ENCODE measurements around the gene CEP290. TPM values are rescaled to one million over a fixed set of nuclear protein-coding genes. Genes with fewer than 3 reads are reported as not detected.

The CEP290 gene
- total RNA-seq: 14.4 and 17.0 TPM in 2 replicates
- polyA plus RNA-seq: 12.1 and 12.2 TPM in 2 replicates

GRCh38 chr12:88141774-88142609 is at the start of gene CEP290, which contains the start of gene TMTC3:
CEP290 (minus strand) TSS chr12:88142088; CDS start chr12:88141307, 781 bp downstream.
TMTC3 (plus strand) TSS chr12:88142307; CDS start chr12:88148316, 6,009 bp downstream.
- peak within 1 kb of the TSS; percentile 92 for H2AFZ ChIP-seq
- WGBS (ENCODE audit: low lambda C conversion rate, missing lambda C conversion rate): under 1% methylated on average over 49 of the region's 49 CpGs
- H3K79me2 ChIP-seq: peaks cover 44% of the 10 kb centered on the region
- no peak for TF ChIP-seq EZH2 (IDR thresholded peaks at IDR 0.05; ENCODE audit: borderline replicate concordance)
- TF ChIP-seq EZH2phosphoT487 (IDR thresholded peaks at IDR 0.05; ENCODE audit: low read depth, severe bottlenecking, unreplicated experiment): no peak
- TF ChIP-seq CTCF (IDR thresholded peaks at IDR 0.05; ENCODE audit: poor library complexity): no peak
- H3K4me1 ChIP-seq (ENCODE audit: insufficient read depth): peaks cover 6% of the 10 kb centered on the region
- no peaks in the 10 kb centered on the region for H3K36me3 ChIP-seq (replicated peaks; ENCODE audit: insufficient read depth, low read depth)
- no peaks in the 10 kb centered on the region for H4K20me1 ChIP-seq (ENCODE audit: insufficient read depth, poor library complexity, severe bottlenecking)
- peak; percentile 98 for DNase-seq (ENCODE audit: low spot score)
- H3K4me3 ChIP-seq: peak within 1 kb of the TSS; percentile 60
- H3K9me2 ChIP-seq (replicated peaks; ENCODE audit: insufficient read depth): no peaks in the 10 kb centered on the region
- H3K27ac ChIP-seq: peak within 1 kb of the TSS; percentile 83
- peak within 1 kb of the TSS; percentile 85 for H3K4me2 ChIP-seq
- H3K27me3 ChIP-seq: no peaks in the 10 kb centered on the region
- no peaks in the 10 kb centered on the region for H3K9me3 ChIP-seq (ENCODE audit: low read depth)

- H3K36me3 ChIP-seq (replicated peaks; ENCODE audit: insufficient read depth, low read depth): no peaks in the 10 kb centered on the region
- no peak overlapping the region for H3K4me2 ChIP-seq
- H3K4me3 ChIP-seq: no peak overlapping the region
- H2AFZ ChIP-seq: no peak overlapping the region
- H3K27me3 ChIP-seq: no peaks in the 10 kb centered on the region
- H3K9me2 ChIP-seq (replicated peaks; ENCODE audit: insufficient read depth): no peaks in the 10 kb centered on the region
- no peaks in the 10 kb centered on the region for H3K79me2 ChIP-seq
- no peaks in the 10 kb centered on the region for H3K4me1 ChIP-seq (ENCODE audit: insufficient read depth)
- no peak overlapping the region for H3K27ac ChIP-seq
- H3K9me3 ChIP-seq (ENCODE audit: low read depth): no peaks in the 10 kb centered on the region
- H4K20me1 ChIP-seq (ENCODE audit: insufficient read depth, poor library complexity, severe bottlenecking): no peaks in the 10 kb centered on the region
- 71% methylated on average over 1 of the region's 1 CpG for WGBS (ENCODE audit: low lambda C conversion rate, missing lambda C conversion rate)
- DNase-seq (ENCODE audit: low spot score): no peak
- TF ChIP-seq CTCF (IDR thresholded peaks at IDR 0.05; ENCODE audit: poor library complexity) (no peak), EZH2phosphoT487 (IDR thresholded peaks at IDR 0.05; ENCODE audit: low read depth, severe bottlenecking, unreplicated experiment) (no peak), EZH2 (IDR thresholded peaks at IDR 0.05; ENCODE audit: borderline replicate concordance) (no peak)
These were observed 46.3 kb upstream of the CEP290 start for GRCh38 chr12:88188180-88188579.

- H3K79me2 ChIP-seq: no peaks in the 10 kb centered on the region
- no peak overlapping the region for H3K4me2 ChIP-seq
- no peaks in the 10 kb centered on the region for H3K9me3 ChIP-seq (ENCODE audit: low read depth)
- no peaks in the 10 kb centered on the region for H3K4me1 ChIP-seq (ENCODE audit: insufficient read depth)
- DNase-seq (ENCODE audit: low spot score): no peak
- H3K27ac ChIP-seq: no peak overlapping the region
- H4K20me1 ChIP-seq (ENCODE audit: insufficient read depth, poor library complexity, severe bottlenecking): no peaks in the 10 kb centered on the region
- 91% methylated on average over 2 of the region's 2 CpGs for WGBS (ENCODE audit: low lambda C conversion rate, missing lambda C conversion rate)
- no peaks in the 10 kb centered on the region for H3K27me3 ChIP-seq
- H3K36me3 ChIP-seq (replicated peaks; ENCODE audit: insufficient read depth, low read depth): no peaks in the 10 kb centered on the region
- no peak overlapping the region for H3K4me3 ChIP-seq
- TF ChIP-seq CTCF (IDR thresholded peaks at IDR 0.05; ENCODE audit: poor library complexity) (no peak), EZH2 (IDR thresholded peaks at IDR 0.05; ENCODE audit: borderline replicate concordance) (no peak), EZH2phosphoT487 (IDR thresholded peaks at IDR 0.05; ENCODE audit: low read depth, severe bottlenecking, unreplicated experiment) (no peak)
- no peak overlapping the region for H2AFZ ChIP-seq
- no peaks in the 10 kb centered on the region for H3K9me2 ChIP-seq (replicated peaks; ENCODE audit: insufficient read depth)
These were observed 45.7 kb upstream of the CEP290 start for GRCh38 chr12:88187571-88187970.

Data from hepatocyte (in vitro differentiated cells).